HuH-7.5 (cell line): Measurements from ENCODE around the gene SLC4A1AP.

Source experiments
- DNase-seq: peaks from one replicate; pipeline ENCODE4 v3.0.0; 2011; ENCODE audit warnings: low spot score

Gene SLC4A1AP

GRCh38 chr2:27742571-27742970, 78.9 kb downstream of the SLC4A1AP start:
- no peak for DNase-seq
